ENCODE data around the gene ARMH2. TPM values are rescaled to one million over a fixed set of nuclear protein-coding genes. Genes with fewer than 3 reads are reported as not detected.

Gene ARMH2
- total RNA-seq, 1 experiment from 2014 or later, result not detected

GRCh38 chr6:24825130-24825630, 26.5 kb upstream of the ARMH2 start:
- H2AFZ ChIP-seq (ENCODE audit: low read depth, low read length, poor library complexity, severe bottlenecking), result no peak overlapping the region
- no peaks in the 10 kb centered on the region for H3K9me2 ChIP-seq (ENCODE audit: insufficient read depth)
- H3K4me1 ChIP-seq (ENCODE audit: control insufficient read depth in 1 of 2, insufficient read depth in 2 of 2, low read length in 2 of 2), result no peaks in the 10 kb centered on the region
- H3K9ac ChIP-seq (ENCODE audit: low read length), result no peak overlapping the region
- H3K36me3 ChIP-seq (ENCODE audit: control insufficient read depth in 1 of 2, insufficient read depth in 2 of 2, low read length in 2 of 2), result no peaks in the 10 kb centered on the region
- ChIA-PET POLR2A (no interaction called here), RAD21 (ENCODE audit: low non-redundant PET in 1 of 2, low total read pairs in 2 of 2, uncharacterized antibody in 2 of 2, unreplicated experiment in 2 of 2) (no interaction called here), CTCF (interaction anchor here (1.8 kb wide), 1 partner anchor 10 kb away, joined by 3 read pairs; no protein-coding TSS in a partner anchor)
- DNase-seq (ENCODE audit: low read depth, low spot score) (no peak), ATAC-seq (no peak)
- no peak overlapping the region for H3K4me3 ChIP-seq (replicated peaks in 1 of 2; ENCODE audit: low read depth in 1 of 2, low read length in 2 of 2)
- no TSS peak for BruUV-seq (replicated peaks)
- H3K27ac ChIP-seq (ENCODE audit: low read depth, low read length), result no peak overlapping the region
- no peaks in the 10 kb centered on the region for H3K79me2 ChIP-seq (ENCODE audit: insufficient read depth, low read length)
- H3K27me3 ChIP-seq (ENCODE audit: insufficient read depth, low read length), result no peaks in the 10 kb centered on the region
- intact Hi-C loops (cut with micrococcal nuclease), result no loop called here
- no peak overlapping the region for H3K4me2 ChIP-seq (ENCODE audit: low read length)
- no peaks in the 10 kb centered on the region for H4K20me1 ChIP-seq (ENCODE audit: insufficient read depth)
- TF ChIP-seq SRF (IDR thresholded peaks at IDR 0.05; ENCODE audit: low read depth), result no peak
- H3K9me3 ChIP-seq (ENCODE audit: control insufficient read depth in 1 of 2, insufficient read depth in 1 of 2, low read depth in 1 of 2, low read length in 2 of 2), result no peaks in the 10 kb centered on the region

- H2AFZ ChIP-seq (ENCODE audit: low read depth, low read length, poor library complexity, severe bottlenecking), result no peak overlapping the region
- TF ChIP-seq SP1 (IDR thresholded peaks at IDR 0.05; ENCODE audit: low read depth) (no peak), EZH2 (IDR thresholded peaks at IDR 0.05) (no peak), CEBPB (IDR thresholded peaks at IDR 0.05; ENCODE audit: low read depth) (no peak), REST (IDR thresholded peaks at IDR 0.05; ENCODE audit: low read depth) (no peak), ZFX (IDR thresholded peaks at IDR 0.05) (no peak)
- no peaks in the 10 kb centered on the region for H3K36me3 ChIP-seq (ENCODE audit: control insufficient read depth in 1 of 2, insufficient read depth in 2 of 2, low read length in 2 of 2)
- ChIA-PET POLR2A (no interaction called here), RAD21 (ENCODE audit: low non-redundant PET in 1 of 2, low total read pairs in 2 of 2, uncharacterized antibody in 2 of 2, unreplicated experiment in 2 of 2) (no interaction called here), CTCF (interaction anchor here (1.8 kb wide), 1 partner anchor 11 kb away, joined by 3 read pairs; no protein-coding TSS in a partner anchor)
- H3K4me1 ChIP-seq (ENCODE audit: control insufficient read depth in 1 of 2, insufficient read depth in 2 of 2, low read length in 2 of 2), result no peaks in the 10 kb centered on the region
- H3K4me3 ChIP-seq (replicated peaks in 1 of 2; ENCODE audit: low read depth in 1 of 2, low read length in 2 of 2), result no peak overlapping the region
- DNase-seq (ENCODE audit: low read depth, low spot score), result no peak
- no peaks in the 10 kb centered on the region for H3K79me2 ChIP-seq (ENCODE audit: insufficient read depth, low read length)
- ATAC-seq, result no peak
- no peak overlapping the region for H3K27ac ChIP-seq (ENCODE audit: low read depth, low read length)
- no peaks in the 10 kb centered on the region for H4K20me1 ChIP-seq (ENCODE audit: insufficient read depth)
- no peaks in the 10 kb centered on the region for H3K27me3 ChIP-seq (ENCODE audit: insufficient read depth, low read length)
- no peaks in the 10 kb centered on the region for H3K9me3 ChIP-seq (ENCODE audit: control insufficient read depth in 1 of 2, insufficient read depth in 1 of 2, low read depth in 1 of 2, low read length in 2 of 2)
- BruUV-seq (replicated peaks), result no TSS peak
- no peak overlapping the region for H3K9ac ChIP-seq (ENCODE audit: low read length)
- no peak overlapping the region for H3K4me2 ChIP-seq (ENCODE audit: low read length)
- intact Hi-C loops (cut with micrococcal nuclease), result no loop called here
- H3K9me2 ChIP-seq (ENCODE audit: insufficient read depth), result no peaks in the 10 kb centered on the region
Observed at GRCh38 chr6:24824142-24824938, 25.6 kb upstream of the ARMH2 start.

Measured in HCT116 (cell line).